C4-2B (cell line): ENCODE measurements around the gene DCLK2.

Source experiments
- ZFX ChIP-seq: fragments of 450-650 bp; IDR thresholded peaks from 2 replicates; pipeline ENCODE4 v1.6.1; 2017
- TF ChIP-seq, protein P1 (sequence below): fragments of 450-650 bp; conservative IDR thresholded peaks from 2 replicates; pipeline ENCODE4 v1.5.1; 2017; ENCODE audit warnings: mild to moderate bottlenecking

DNA sequence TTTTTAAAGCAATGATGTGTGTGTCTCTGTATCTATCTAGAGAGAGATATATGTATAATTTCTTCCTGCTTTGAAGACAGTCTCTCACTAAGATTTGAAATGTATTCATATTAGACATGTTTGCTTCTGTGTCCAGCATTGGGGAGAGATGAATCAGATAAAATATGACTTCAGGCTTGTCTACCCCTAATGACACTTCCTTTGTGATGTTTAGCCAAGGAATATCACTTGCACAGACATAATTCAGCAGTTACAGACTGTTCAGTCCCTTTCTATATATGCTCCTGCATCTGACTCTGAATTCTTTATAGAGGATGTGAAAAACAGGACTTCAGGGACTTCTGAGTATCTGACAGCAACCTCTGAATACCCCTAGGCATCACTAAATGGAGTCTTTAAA lies 158.4 kb downstream of the DCLK2 start:
- TF ChIP-seq, protein P1, sequence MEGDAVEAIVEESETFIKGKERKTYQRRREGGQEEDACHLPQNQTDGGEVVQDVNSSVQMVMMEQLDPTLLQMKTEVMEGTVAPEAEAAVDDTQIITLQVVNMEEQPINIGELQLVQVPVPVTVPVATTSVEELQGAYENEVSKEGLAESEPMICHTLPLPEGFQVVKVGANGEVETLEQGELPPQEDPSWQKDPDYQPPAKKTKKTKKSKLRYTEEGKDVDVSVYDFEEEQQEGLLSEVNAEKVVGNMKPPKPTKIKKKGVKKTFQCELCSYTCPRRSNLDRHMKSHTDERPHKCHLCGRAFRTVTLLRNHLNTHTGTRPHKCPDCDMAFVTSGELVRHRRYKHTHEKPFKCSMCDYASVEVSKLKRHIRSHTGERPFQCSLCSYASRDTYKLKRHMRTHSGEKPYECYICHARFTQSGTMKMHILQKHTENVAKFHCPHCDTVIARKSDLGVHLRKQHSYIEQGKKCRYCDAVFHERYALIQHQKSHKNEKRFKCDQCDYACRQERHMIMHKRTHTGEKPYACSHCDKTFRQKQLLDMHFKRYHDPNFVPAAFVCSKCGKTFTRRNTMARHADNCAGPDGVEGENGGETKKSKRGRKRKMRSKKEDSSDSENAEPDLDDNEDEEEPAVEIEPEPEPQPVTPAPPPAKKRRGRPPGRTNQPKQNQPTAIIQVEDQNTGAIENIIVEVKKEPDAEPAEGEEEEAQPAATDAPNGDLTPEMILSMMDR = no peak
- no peak for TF ChIP-seq ZFX
